Activated CD8-positive, alpha-beta memory T cell treated with anti-CD3 and anti-CD28 coated beads, Interleukin-2, amount 50 U/mL, for 4 hours (primary cell): Measurements from ENCODE around the gene ZMYND8.
"Not testable (repeated sequence)": the region's sequence is repeated elsewhere in the genome, so short reads cannot be mapped to it uniquely, and the experiment has no call there.

ENCODE experiments used
- DNase-seq: peaks from one replicate; pipeline ENCODE4 v3.0.0-alpha.2; 2020

ZMYND8 gene

DNA sequence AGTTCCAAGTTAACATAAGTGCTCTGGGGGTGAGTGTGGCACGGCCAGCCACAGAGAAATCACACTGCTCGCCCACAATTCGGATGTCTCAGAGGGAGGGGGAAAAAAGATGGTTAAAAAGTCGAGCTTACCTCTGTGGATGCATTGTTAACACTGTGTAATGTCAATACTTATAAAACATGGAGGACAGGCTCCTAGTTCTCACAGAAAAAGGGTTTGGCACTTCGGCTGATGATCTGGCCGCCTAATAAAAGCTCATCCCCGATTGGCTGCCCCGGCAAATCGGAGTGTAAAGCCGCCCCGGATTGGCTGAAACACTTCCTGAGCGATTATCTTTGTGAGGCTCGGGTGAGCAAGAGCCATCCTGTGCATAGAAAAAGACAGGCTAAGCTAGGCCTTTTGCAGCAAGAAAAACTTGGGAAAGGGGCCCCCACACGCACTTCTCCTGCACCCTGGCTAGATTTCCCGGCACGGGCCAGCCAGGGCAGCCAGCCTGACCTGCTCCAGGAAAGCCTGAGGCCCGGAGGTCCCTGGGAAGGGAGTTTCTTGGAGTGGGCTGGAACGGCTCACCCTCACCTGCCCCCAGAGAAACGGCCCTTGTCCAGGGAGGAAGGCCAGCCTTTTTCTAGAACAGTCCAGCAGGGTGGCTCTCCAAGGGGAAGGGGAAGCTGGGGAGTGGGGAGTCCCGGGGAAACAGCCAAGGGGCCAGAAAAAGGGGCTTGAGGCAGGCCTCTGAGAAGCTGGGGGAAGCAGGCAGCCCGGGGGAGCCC, at the start of gene ZMYND8:
Gene ZMYND8, minus strand, starts transcription at position 174 of the 770 bp plus-strand sequence. Its CDS starts 29 bp downstream, at position 145.
- peak; percentile 92 for DNase-seq

DNA sequence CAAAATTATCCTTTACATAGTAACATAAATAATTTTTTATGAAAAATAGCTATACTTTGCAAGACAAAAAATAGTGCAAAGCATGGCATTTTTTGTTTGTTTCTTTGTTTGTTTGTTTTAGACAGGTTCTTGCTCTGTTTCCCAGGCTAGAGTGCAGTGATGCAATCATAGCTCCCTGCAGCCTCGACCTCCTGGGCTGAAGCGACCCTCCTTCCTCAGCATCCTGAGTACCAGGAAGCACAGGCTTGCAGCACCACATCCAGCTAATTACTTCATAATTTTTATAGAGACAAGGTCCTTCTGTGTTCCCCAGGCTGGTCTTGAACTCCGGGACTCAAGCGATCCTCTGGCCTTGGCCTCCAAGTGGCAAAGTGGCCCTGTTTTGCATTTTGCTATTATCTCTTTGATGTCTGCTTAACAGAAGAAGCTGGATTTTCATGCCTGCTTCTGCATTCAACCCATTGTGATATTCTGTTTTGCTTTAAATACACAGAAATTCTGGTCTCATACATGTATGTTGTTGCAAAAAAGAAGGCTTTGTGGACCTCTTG, 49.4 kb upstream of the ZMYND8 start:
- no peak for DNase-seq

DNA sequence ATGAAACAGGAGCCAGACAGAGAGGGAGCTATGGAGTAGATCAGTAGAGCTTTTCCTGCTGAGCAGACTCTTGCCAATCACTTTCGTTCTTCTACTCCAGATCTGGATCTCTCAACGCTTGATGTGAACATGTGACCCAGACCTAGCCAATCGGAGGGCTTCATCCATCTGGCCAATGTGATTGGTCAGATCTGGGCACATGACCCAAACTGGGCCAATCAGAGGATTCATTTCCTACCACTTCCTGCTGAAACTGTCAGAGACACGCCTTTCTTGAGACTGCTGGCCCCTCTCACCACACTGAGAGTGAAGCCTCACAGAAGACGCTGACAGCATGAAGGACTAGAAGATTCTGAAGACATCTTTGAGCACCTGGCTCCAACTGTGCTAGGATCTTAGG, 44.2 kb upstream of the ZMYND8 start:
- DNase-seq, result no peak

DNA sequence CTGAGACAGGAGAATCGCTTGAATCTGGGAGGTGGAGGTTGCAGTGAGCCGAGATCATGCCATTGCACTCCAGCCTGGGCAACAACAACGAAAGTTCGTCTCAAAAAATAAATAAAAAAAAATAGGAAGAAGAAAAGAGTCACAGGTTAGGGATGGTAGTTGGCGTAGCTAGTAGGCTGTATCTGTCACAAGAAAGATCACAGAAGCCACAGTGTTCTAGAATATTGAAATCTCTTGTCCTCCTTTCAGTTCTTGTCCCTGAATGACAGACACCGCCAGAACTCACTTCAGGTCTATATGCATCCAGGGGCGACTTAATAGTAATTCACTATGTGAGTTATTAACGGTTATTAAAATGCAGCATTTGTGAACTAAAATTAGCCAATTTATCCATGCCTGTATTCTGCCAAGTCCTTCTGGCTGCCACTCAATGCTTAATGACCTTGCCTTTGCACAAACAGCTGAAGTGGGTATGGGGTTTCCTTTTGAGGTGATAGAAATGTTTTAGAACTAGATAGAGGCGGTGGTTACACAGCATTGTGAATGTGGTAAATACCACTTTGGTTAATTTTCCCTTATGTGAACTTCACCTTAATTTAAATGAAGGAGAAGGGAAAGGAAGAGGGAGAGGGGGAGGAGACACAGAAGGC, 41.3 kb upstream of the ZMYND8 start:
- DNase-seq, result no peak

DNA sequence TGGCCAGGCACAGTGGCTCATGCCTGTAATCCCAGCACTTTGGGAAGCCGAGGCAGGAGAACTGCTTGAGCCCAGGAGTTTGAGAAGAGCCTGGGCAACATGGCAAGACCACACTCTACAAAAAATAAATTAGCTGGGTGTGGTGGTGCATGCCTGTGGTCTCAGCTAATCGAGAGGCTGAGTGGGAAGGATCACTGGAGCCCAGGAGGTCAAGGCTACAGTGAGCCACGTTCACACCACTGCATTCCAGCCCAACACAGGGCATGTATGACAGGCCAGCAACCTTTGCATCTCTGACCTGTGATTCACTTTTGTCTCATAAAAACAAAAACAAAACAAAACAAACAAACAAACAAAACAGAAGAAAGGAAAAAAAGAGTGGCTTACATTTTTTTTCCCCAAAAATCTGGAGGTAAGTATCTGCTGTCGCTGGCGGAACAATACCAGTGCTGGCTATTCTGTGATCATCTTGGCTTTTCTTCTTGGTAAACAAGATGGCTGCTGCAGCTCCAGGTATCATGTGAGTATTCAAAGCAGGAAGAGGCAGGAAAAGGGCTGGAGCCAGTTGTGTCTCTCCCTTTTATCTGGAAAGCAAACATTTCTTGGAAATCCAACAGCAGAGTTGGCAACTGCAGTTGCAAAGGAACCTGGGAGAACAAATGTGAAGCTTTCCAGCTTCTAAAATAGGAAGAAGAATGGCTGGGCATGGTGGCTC, 40.4 kb upstream of the ZMYND8 start:
- no peak for DNase-seq

DNA sequence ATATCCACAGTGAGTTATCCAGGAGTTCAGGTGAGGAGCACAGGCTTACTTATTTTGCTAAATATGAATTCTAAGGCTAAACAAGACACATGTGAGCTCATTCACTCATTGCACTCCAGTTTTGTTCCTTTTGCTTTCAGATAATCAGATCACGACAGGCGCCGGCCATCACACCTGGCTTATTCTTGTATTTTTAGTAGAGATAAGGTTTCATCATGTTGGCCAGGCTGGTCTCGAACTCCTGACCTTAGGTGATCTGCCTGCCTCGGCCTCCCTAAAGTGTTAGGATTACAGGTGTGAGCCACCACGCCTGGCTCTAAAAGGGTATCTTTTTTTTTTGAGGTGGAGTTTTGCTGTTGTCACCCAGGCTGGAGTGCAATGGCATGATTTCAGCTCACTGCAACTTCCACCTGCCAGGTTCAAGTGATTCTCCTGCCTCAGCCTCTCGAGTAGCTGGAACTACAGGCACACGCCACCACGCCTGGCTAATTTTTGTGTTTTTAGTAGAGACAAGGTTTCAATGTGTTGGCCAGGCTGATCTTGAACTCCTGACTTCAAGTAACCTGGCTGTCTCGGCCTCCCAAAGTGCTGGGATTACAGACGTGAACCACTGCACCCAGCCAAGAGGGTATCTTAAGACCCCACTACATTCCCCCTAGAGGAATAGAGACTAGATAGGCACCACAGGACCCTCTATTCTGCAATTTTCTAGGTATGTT, 37.5 kb upstream of the ZMYND8 start:
- DNase-seq, result not testable (repeated sequence)

DNA sequence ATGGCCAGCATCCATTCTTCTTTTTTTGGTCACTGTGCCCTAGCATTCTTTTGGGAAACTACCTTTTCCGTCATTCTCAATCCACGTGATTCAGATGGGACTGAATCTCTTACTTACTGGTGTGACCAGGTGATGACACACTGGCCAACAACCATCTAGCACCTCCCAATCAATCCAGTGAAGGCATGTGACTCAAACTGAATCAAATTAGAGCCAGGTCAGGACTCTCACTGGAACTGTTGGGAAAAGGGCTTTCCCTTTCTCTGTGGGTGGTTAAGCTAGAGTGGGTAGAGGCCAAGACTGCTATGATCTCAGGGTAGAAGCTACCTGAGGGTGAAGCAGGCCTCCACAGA, 36.2 kb upstream of the ZMYND8 start:
- DNase-seq, result no peak

DNA sequence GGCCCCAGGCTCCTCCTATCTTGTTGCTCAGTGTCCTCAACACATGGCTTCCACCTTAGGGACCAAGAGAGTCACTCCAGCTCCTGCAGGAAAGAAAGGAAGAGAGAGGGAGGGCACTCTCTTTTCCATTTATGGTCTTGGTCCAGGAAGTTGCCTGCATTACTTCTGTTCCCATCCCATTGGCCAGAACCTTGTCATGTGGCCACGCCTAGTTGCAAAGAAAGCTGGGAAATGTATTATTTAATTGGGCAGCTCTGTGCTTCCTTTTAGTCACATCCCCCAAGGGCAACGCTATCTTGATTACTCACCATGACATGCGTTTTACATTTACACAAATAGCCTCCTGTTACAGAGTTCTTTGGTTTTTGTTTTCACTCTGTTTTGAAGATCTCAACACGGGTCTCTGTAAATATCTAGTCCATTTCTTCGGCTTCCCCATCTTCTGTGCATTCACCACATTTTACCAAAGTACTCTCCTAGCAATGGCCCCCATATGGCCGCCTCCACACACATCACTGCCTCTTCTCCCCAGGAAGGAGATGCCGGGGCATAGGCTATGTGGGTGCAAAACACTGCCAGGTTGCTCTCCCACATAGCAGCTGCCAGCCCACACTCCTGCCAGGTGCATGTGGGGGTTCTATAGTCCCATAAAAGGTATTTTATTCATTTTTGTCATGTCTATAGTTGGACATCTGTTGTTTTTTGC, 35.7 kb upstream of the ZMYND8 start:
- no peak for DNase-seq

DNA sequence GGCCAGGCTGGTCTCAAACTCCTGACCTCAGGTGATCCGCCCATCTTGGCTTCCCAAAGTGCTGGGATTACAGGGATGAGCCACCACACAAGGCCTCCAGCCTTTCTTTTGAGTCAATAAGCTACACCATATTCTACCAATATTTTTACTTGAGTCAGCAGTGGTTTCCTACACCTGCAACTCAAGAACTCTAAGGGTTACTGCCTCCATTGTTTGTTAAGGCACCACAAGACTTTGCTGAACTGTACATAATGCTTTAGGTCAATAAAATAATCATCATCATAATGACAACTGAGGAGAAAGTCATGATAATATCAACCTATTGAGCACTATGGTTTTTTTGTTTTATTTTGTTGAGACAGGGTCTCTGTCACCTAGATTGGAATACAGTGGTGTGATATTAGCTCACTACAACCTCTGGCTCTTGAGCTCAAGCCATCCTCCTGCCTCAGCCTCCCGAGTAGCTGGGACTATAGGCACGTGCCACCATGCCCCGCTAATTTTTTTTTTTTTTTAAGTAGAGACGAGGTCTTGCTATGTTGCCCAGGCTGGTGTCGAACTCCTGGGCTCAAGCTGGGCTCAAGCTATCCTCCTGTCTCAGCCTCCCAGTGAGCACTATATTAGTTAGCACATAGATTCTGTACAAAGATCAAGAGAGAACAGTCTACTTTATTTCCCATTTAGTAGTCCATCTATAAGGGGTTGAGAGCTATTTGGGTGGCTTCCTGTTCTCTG, 34.9 kb upstream of the ZMYND8 start:
- no peak for DNase-seq

DNA sequence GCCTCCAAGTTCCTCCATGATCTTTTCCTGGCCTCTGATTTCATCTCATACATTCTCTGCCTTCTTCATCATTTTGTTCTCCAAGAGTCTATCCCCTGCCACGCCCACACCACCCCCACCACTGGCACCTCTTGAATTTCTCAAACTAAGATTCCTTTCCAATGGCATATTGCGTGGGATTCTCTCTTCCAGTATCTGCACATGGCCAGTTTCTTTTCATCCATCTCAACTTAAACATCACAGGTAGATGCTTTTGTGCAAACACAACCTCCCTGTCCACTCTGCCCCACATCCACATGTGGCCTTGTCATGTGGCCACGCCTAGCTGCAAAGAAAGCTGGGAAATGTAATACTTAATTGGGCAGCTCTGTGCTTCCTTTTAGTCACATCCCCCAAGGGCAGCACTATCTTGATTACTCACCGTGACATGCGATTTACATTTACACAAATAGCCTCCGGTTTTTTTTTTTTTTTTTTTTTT, 33.4 kb upstream of the ZMYND8 start:
- DNase-seq, result no peak

DNA sequence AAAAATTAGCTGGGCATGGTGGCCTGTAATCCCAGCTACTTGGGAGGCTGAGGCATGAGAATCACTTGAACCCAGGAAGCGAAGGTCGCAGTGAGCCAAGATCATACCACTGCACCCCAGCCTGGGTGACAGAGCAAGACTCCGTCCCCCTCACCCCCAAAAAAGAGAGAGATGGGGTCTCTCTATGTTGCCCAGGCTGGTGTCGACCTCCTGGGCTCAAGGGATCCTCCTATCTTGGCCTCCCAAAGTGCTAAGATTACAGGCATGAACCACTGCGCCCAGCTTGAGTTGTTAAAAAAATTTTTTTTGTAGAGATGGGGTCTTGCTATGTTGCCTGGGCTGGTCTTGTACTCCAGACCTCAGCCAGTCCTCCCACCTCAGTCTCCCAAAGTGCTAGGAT, 29.5 kb upstream of the ZMYND8 start:
- DNase-seq, result not testable (repeated sequence)

DNA sequence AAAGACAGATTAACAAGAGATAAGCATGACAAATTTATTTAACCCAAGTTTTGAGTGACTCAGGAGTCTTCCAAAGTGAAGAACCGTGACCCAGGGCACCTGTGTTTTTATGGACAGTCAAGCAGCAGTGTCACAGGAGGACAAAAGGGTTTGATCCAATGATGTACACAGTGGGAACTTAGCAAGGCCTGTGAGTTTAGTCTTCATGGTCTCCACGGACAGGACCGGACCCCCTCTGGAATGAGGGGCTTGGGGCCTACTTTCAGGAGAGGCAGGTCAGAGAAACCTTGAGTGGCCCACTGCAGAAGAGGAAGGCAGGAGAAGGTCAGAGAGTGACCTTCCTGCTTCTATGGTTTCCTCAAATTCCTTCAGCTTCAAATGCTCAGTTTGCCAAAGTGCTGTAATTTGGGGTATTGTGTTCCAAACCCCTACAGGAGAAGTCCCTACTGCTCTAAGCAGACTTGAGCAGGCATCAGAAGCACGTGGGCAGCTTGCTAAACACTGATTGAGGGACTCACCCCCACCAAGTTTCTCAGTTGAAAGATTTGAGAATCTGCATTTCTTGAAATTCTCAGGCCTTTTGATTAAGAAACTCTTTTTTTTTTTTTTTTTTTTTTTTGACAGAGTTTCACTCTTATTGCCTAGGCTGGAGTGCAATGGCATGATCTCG, 26.4 kb upstream of the ZMYND8 start:
- no peak for DNase-seq

DNA sequence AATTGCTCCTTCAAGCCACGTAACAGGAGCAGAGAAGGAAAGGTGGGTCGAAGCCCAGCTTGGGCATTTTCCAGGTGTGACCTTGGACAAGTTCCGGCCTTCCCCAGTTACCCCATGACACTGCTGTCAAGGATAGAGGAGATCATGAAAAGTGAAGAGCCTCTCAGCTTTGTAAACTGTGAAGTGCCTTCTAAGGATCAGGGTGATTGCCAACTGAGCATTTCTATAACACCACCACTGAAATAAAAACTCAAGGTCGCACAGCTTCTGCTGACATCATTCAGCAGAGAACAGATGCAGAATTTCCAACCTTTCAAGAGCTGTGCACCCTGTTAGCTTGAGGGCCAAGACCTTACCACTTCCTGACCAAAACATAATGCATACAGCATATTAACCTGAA, 24.0 kb upstream of the ZMYND8 start:
- DNase-seq, result no peak

DNA sequence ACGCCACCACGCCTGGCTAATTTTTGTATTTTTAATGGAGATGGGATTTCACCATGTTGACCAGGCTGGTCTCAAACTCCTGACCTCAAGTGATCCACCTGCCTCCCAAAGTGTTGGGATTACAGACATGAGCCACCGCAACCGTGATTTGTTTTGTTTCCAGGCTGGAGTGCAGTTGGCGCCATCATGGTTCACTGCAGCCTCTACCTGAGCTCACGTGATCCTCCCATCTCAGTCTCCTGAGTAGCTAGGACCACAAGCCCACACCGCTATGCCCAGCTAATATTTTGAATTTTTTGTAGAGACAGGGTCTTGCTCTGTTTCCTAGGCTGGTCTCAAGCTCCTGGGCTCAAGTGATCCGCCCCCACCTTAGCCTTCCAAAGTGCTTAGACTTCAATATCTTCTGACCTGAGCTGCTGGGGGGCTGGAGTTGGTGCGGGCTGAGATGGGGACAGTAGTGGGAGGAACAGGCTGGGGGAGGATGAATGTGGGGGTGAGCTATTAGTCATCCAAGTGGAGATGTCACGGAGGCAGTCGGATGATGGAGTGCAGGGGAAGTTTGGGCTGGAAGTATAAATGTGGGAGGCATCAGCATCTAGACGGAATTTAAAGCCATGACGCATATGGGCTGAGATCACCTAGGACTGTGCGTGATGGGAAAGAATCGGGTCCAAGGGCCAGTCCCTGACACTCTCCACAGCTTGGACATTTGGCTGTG, 23.1 kb upstream of the ZMYND8 start:
- no peak for DNase-seq

DNA sequence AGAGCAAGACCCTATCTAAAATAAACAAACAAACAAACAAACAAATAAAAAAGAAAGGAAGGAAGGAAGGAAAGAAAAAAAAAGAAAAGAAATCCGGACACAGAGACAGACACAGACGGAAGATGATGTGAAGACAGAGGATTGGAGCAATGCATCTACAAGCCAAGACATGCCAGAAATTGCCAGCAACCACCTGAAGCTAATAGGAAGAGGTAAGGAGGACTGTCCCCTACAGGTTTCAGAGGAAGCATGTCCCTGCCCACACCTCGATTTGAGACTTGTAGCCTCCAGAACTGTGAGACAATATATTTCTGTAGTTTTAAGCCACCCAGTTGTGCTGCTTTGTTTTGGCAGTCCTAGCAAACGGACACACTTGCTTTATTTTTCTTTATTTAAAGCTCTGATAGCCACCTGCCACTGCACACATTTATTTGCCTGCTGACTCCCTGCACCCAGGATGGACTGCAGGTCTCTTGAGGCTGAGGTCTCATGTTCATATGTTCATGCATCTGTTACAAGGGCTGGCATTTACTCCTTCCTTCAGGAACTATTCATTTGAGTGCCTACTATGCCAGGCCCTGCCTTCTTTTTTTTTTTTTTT, 20.7 kb upstream of the ZMYND8 start:
- no peak for DNase-seq

DNA sequence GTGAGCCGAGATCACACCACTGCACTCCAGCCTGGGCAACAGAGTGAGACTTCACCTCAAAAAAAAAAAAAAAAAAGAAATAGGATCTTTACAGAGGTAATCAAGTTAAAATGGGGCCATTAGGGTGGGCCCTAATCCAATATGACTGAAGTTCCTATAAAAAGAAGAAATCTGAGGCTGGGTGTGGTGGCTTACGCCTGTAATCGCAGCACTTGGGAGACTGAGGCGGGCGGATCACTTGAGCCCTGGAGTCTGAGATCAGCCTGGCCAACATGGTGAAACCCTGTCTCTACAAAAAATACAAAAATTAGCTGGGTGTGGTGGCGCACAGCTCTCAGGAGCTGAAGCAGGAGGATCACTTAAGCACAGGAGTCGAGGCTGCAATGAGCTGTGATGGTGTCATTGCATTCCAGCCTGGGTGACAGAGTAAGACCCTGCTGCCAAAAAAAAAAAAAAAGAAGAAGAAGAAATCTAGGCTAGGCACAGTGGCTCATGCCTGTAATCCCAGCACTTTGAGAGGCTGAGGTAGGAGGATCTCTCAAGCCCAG, 19.7 kb upstream of the ZMYND8 start:
- not testable (repeated sequence) for DNase-seq

DNA sequence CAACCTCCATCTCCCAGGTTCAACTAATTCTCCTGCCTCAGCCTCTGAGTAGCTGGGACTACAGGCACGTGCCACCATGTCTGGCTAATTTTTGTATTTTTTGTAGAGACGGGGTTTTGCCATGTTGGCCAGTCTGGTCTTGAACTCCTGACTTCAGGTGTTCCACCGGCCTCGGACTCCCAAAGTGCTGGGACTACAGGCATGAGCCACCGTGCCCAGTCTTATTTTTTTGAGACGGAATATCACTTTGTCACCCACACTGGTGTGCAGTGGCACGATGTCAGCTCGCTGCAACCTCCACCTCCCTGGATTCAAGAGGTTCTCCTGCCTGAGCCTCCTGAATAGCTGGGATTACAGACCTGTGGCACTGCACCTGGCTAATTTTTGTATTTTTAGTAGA, 17.6 kb upstream of the ZMYND8 start:
- DNase-seq, result not testable (repeated sequence)

DNA sequence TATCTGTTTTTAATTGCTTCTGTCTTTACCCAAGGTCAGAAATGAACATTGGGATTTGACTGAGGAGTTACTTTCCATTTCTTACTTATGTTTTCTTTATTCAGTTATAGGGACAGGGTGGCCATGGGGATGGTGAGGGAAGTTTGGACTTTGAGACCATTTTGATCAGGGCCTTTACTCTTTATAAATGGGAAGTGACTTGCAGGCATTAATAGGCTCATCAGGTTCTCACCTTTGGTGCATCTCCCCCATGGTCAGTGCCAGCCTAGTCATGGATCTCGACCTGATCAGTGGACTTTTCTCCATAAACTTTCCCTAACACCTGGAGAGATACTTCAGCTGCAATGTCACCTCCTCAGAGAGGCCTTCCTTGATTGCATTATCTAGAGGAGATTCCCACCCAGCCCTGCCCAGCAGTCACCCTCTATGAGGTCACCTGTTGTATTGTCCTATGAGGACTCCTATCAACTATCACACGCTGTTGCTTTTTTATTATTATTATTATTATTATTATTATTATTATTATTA, 16.8 kb upstream of the ZMYND8 start:
- no peak for DNase-seq
